IMR-90 (cell line): ENCODE measurements around the gene FGA. TPM values are rescaled to one million over a fixed set of nuclear protein-coding genes. Genes with fewer than 3 reads are reported as not detected.

Experiments
- ATAC-seq: fragments of 200-7000 bp; cut with Tn5 transposase; 2 replicates; pipeline ENCODE4 v1.9.1; 2020; ENCODE audit warnings: low read depth, mild to moderate bottlenecking, moderate library complexity
- BruUV-seq: library from RNA; stranded (reverse); fragments of 400-500 nt; replicated peaks from 2 replicates; lab custom pipeline; 2021; lab: Mats Ljungman, UMichigan
- CTCF ChIA-PET: fragments of 300-600 bp; formaldehyde crosslinking; extraction: SDS; loops from one replicate; lab custom pipeline; 2021; ENCODE audit warnings: antibody characterized with exemption; lab: Yijun Ruan, JAX
- POLR2A ChIA-PET: fragments of 300-600 bp; sonication (Branson Sonifier 250); formaldehyde crosslinking; loops from one replicate; lab custom pipeline; 2022; ENCODE audit warnings: antibody characterized with exemption; ENCODE audit not compliant: unreplicated experiment; lab: Charles Lee
- DNase-seq: peaks from one replicate; pipeline ENCODE4 v3.0.0; 2013
- H2AFZ ChIP-seq: replicated peaks from 2 replicates; pipeline ENCODE3; 2013; ENCODE audit warnings: low read length, mild to moderate bottlenecking; ENCODE audit not compliant: poor library complexity
- H2AK5ac ChIP-seq: 2 replicates; pipeline ENCODE4 v1.6.1; 2013; ENCODE audit warnings: low read depth, low read length, inconsistent platforms
- H2AK9ac ChIP-seq: replicated peaks from 2 replicates; pipeline ENCODE3; 2013; ENCODE audit warnings: mild to moderate bottlenecking, low read depth, low read length, moderate library complexity; ENCODE audit not compliant: poor library complexity
- H2BK120ac ChIP-seq: 2 replicates; pipeline ENCODE4 v1.6.1; 2013; ENCODE audit warnings: low read depth, low read length, inconsistent platforms
- H2BK15ac ChIP-seq: 3 replicates; pipeline ENCODE4 v1.6.1; 2013; ENCODE audit warnings: low read depth, low read length, inconsistent platforms
- H2BK20ac ChIP-seq: 2 replicates; pipeline ENCODE4 v1.6.1; 2013; ENCODE audit warnings: low read depth, mild to moderate bottlenecking, inconsistent platforms, low read length, moderate library complexity
- H2BK5ac ChIP-seq: 2 replicates; pipeline ENCODE4 v1.6.1; 2013; ENCODE audit warnings: mild to moderate bottlenecking, low read depth, low read length, inconsistent platforms; ENCODE audit not compliant: poor library complexity, severe bottlenecking
- H3K14ac ChIP-seq: replicated peaks from 2 replicates; pipeline ENCODE4 v1.6.1; 2013; ENCODE audit warnings: low read depth, low read length, inconsistent platforms
- H3K18ac ChIP-seq: 2 replicates; pipeline ENCODE4 v1.6.1; 2013; ENCODE audit warnings: low read depth, low read length, control low read depth
- H3K23ac ChIP-seq: 2 replicates; pipeline ENCODE4 v1.6.1; 2013; ENCODE audit warnings: low read depth, low read length, inconsistent platforms
- H3K27ac ChIP-seq: 2 replicates; pipeline ENCODE4 v1.5.1; 2013; ENCODE audit warnings: mild to moderate bottlenecking, control low read depth, low read length; ENCODE audit not compliant: insufficient read depth
- H3K27me3 ChIP-seq: 2 replicates; pipeline ENCODE4 v1.6.1; 2013; ENCODE audit warnings: low read length; ENCODE audit not compliant: control insufficient read depth, insufficient read depth
- H3K36me3 ChIP-seq: 2 replicates; pipeline ENCODE4 v1.6.1; 2013; ENCODE audit warnings: low read length, mixed read lengths; ENCODE audit not compliant: control insufficient read depth, insufficient read depth
- H3K4ac ChIP-seq: 2 replicates; pipeline ENCODE4 v1.6.1; 2013; ENCODE audit warnings: low read depth, low read length, inconsistent platforms
- H3K4me1 ChIP-seq: 2 replicates; pipeline ENCODE4 v1.6.1; 2013; ENCODE audit warnings: low read length, mixed read lengths; ENCODE audit not compliant: control insufficient read depth, insufficient read depth
- H3K4me2 ChIP-seq: 2 replicates; pipeline ENCODE4 v1.6.1; 2013; ENCODE audit warnings: low read depth, mild to moderate bottlenecking, control low read depth, low read length, moderate library complexity
- H3K4me3 ChIP-seq: 2 replicates; pipeline ENCODE4 v1.5.1; 2013; ENCODE audit warnings: low read depth, mild to moderate bottlenecking, control low read depth, low read length, moderate library complexity; ENCODE audit not compliant: insufficient read depth
- H3K56ac ChIP-seq: 2 replicates; pipeline ENCODE4 v1.6.1; 2013; ENCODE audit warnings: low read length, inconsistent platforms; ENCODE audit not compliant: insufficient read depth; ENCODE audit errors: extremely low read depth
- H3K79me1 ChIP-seq, 2 experiments: 2 replicates each; pipeline ENCODE4 v1.6.1; 2013; ENCODE audit warnings: low read length in 2 of 2, inconsistent platforms in 1 of 2, low read depth in 1 of 2
- H3K9ac ChIP-seq: 2 replicates; pipeline ENCODE4 v1.6.1; 2013; ENCODE audit warnings: low read depth, low read length, control low read depth
- H3K9me1 ChIP-seq: 2 replicates; pipeline ENCODE4 v1.6.1; 2013; ENCODE audit warnings: low read length, inconsistent platforms; ENCODE audit not compliant: insufficient read depth
- H3K9me3 ChIP-seq: 2 replicates; pipeline ENCODE4 v1.6.1; 2013; ENCODE audit warnings: low read length; ENCODE audit not compliant: control insufficient read depth, insufficient read depth
- H4K20me1 ChIP-seq: 2 replicates; pipeline ENCODE4 v1.6.1; 2013; ENCODE audit warnings: low read length, inconsistent platforms; ENCODE audit not compliant: insufficient read depth
- H4K5ac ChIP-seq: 2 replicates; pipeline ENCODE4 v1.6.1; 2013; ENCODE audit warnings: mild to moderate bottlenecking, low read depth, low read length, control low read depth
- H4K8ac ChIP-seq, 2 experiments: 2 replicates each; pipeline ENCODE4 v1.6.1; 2013; ENCODE audit warnings: low read depth in 2 of 2, low read length in 2 of 2, control low read depth in 1 of 2, inconsistent platforms in 1 of 2
- H4K91ac ChIP-seq: 2 replicates; pipeline ENCODE4 v1.6.1; 2013; ENCODE audit warnings: low read depth, low read length, inconsistent platforms; ENCODE audit not compliant: insufficient read depth
- BHLHE40 ChIP-seq: fragments of 150-350 bp; IDR thresholded peaks from 2 replicates; pipeline ENCODE4 v1.6.1; 2016; ENCODE audit warnings: mild to moderate bottlenecking, low read depth, low read length
- CEBPB ChIP-seq: IDR thresholded peaks from 2 replicates; pipeline ENCODE4 v1.6.1; 2012; ENCODE audit warnings: low read depth, low read length, improper control_type of control experiment
- CHD1 ChIP-seq: IDR thresholded peaks from 2 replicates; pipeline ENCODE4 v1.6.1; 2012; ENCODE audit warnings: low read depth, low read length, improper control_type of control experiment
- FOS ChIP-seq: fragments of 150-350 bp; IDR thresholded peaks from 2 replicates; pipeline ENCODE4 v1.6.1; 2016; ENCODE audit warnings: low read depth, low read length
- MAFK ChIP-seq: IDR thresholded peaks from 2 replicates; pipeline ENCODE4 v1.6.1; 2012; ENCODE audit warnings: low read depth, low read length, improper control_type of control experiment
- MAZ ChIP-seq: IDR thresholded peaks from 2 replicates; pipeline ENCODE4 v1.6.1; 2012; ENCODE audit warnings: low read depth, mild to moderate bottlenecking, low read length, improper control_type of control experiment, moderate library complexity, borderline replicate concordance
- MXI1 ChIP-seq: IDR thresholded peaks from 2 replicates; pipeline ENCODE4 v1.6.1; 2012; ENCODE audit warnings: low read depth, mild to moderate bottlenecking, low read length, moderate library complexity, borderline replicate concordance
- NFE2L2 ChIP-seq: fragments of 150-350 bp; IDR thresholded peaks from 2 replicates; pipeline ENCODE4 v1.6.1; 2016; ENCODE audit warnings: low read depth, mild to moderate bottlenecking, low read length
- POLR2A ChIP-seq: IDR thresholded peaks from 2 replicates; pipeline ENCODE4 v1.6.1; 2012; ENCODE audit warnings: mild to moderate bottlenecking, low read depth, low read length
- RAD21 ChIP-seq: IDR thresholded peaks from 2 replicates; pipeline ENCODE4 v1.6.1; 2012; ENCODE audit warnings: low read length, improper control_type of control experiment
- RCOR1 ChIP-seq: IDR thresholded peaks from 2 replicates; pipeline ENCODE4 v1.6.1; 2012; ENCODE audit warnings: mild to moderate bottlenecking, low read length, improper control_type of control experiment; ENCODE audit not compliant: insufficient replicate concordance
- RFX5 ChIP-seq: IDR thresholded peaks from 2 replicates; pipeline ENCODE4 v1.8.0; 2012; ENCODE audit warnings: low read depth, mild to moderate bottlenecking, low read length, moderate library complexity
- SMC3 ChIP-seq: fragments of 150-350 bp; IDR thresholded peaks from 2 replicates; pipeline ENCODE4 v1.6.1; 2016; ENCODE audit warnings: low read depth, mild to moderate bottlenecking, antibody characterized with exemption, low read length, moderate library complexity
- WGBS, 2 experiments: methylation state at CpG; one replicate each; pipeline versions ENCODE4 v1.1.5 to v1.1.7; 2013; ENCODE audit warnings: missing lambda C conversion rate in 2 of 2; ENCODE audit not compliant: insufficient read length in 1 of 2; ENCODE audit errors: extremely low coverage in 2 of 2; 5-methylcytosine and 5-hydroxymethylcytosine counted together
- dilution Hi-C: fragments of 300-500 bp; cut with HindIII; formaldehyde crosslinking; loops from one replicate; pipeline ENCODE4 v1.14.3; 2018; ENCODE audit warnings: low sequenced_read_pairs; ENCODE audit not compliant: unreplicated experiment
- in situ Hi-C: fragments of 300-500 bp; cut with MboI; formaldehyde crosslinking; loops from 3 replicates; pipeline ENCODE4 v1.14.3; 2019; ENCODE audit warnings: low sequenced_read_pairs, inconsistent platforms, mixed read lengths
- intact Hi-C: fragments of 100-400 bp; cut with micrococcal nuclease; formaldehyde crosslinking; loops from 2 replicates; pipeline ENCODE4 v1.10.0; 2022
- polyA plus RNA-seq, 3 experiments: library from polyadenylated mRNA; depleted of rRNA; stranded (reverse); fragments of >200 nt; gene quantifications; 2 replicates each; pipeline ENCODE4 v1.2.3, GENCODE V29; 2012; ENCODE audit warnings: low replicate concordance in 1 of 3
- total RNA-seq: library from RNA; depleted of rRNA; stranded (reverse); fragments of >200 nt; gene quantifications from 2 replicates; pipeline ENCODE4 v1.2.3, GENCODE V29; 2012
- TF ChIP-seq, protein P1 (sequence below): conservative IDR thresholded peaks from 2 replicates; pipeline ENCODE4 v1.5.1; 2012; ENCODE audit warnings: mild to moderate bottlenecking, low read depth, low read length, improper control_type of control experiment
- TF ChIP-seq, protein P2 (sequence below): fragments of 150-350 bp; IDR thresholded peaks from 2 replicates; pipeline ENCODE4 v1.6.1; 2017; ENCODE audit warnings: mild to moderate bottlenecking, antibody characterized with exemption, low read length, low read depth
- TF ChIP-seq, protein P3 (sequence below): fragments of 150-350 bp; IDR thresholded peaks from 2 replicates; pipeline ENCODE4 v1.6.1; 2016; ENCODE audit warnings: low read depth, mild to moderate bottlenecking, low read length, moderate library complexity, borderline replicate concordance

FGA gene
- total and polyA plus RNA-seq, 2 of the 4 experiments (the other 2 are of a cell fraction): not detected

DNA sequence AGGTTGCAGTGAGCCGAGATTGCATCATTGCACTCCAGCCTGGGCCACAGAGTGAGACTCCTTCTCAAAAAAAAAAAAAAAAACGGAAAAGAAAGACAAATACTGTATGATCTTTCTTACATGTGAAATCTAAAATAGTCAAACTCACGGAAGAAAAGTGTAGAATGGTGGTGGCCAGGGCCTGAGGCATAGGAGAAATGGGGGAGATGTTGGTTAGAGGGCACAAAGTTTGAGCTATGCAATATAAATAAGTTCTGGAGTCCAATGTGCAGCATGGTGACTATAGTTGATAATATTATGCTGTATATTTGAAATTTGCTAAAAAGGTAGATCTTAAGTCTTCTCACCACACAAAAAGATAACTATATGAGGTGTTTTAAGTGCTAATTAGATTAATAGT is 1.3 kb upstream of the FGA start:
- H2BK5ac ChIP-seq: no peak overlapping the region
- no peak overlapping the region for H4K8ac ChIP-seq
- no peak overlapping the region for H3K14ac ChIP-seq
- H4K91ac ChIP-seq: no peak overlapping the region
- ATAC-seq (no peak), DNase-seq (no peak)
- no peaks in the 10 kb centered on the region for H3K27me3 ChIP-seq
- H3K4me3 ChIP-seq: no peak overlapping the region
- no peaks in the 10 kb centered on the region for H4K20me1 ChIP-seq
- H3K36me3 ChIP-seq: no peaks in the 10 kb centered on the region
- no peak overlapping the region for H3K18ac ChIP-seq
- WGBS, 2 experiments: no CpG with 5 or more reads among the region's 3 CpGs
- no peaks in the 10 kb centered on the region for H3K4me1 ChIP-seq
- no peak overlapping the region for H2AFZ ChIP-seq
- H3K4me2 ChIP-seq: no peak overlapping the region
- H2AK5ac ChIP-seq: no peak overlapping the region
- H3K23ac ChIP-seq: no peak overlapping the region
- H2BK120ac ChIP-seq: no peak overlapping the region
- in situ Hi-C loops: no loop called here
- no peaks in the 10 kb centered on the region for H3K9me1 ChIP-seq
- no peak overlapping the region for H4K5ac ChIP-seq
- no peak overlapping the region for H3K9ac ChIP-seq
- TF ChIP-seq MAZ (no peak), NFE2L2 (no peak), CHD1 (no peak), RFX5 (no peak), MXI1 (no peak), MAFK (no peak), POLR2A (no peak), SMC3 (no peak), BHLHE40 (no peak), RCOR1 (no peak), FOS (no peak), RAD21 (no peak), CEBPB (no peak)
- TF ChIP-seq, protein P1, sequence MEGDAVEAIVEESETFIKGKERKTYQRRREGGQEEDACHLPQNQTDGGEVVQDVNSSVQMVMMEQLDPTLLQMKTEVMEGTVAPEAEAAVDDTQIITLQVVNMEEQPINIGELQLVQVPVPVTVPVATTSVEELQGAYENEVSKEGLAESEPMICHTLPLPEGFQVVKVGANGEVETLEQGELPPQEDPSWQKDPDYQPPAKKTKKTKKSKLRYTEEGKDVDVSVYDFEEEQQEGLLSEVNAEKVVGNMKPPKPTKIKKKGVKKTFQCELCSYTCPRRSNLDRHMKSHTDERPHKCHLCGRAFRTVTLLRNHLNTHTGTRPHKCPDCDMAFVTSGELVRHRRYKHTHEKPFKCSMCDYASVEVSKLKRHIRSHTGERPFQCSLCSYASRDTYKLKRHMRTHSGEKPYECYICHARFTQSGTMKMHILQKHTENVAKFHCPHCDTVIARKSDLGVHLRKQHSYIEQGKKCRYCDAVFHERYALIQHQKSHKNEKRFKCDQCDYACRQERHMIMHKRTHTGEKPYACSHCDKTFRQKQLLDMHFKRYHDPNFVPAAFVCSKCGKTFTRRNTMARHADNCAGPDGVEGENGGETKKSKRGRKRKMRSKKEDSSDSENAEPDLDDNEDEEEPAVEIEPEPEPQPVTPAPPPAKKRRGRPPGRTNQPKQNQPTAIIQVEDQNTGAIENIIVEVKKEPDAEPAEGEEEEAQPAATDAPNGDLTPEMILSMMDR: no peak
- TF ChIP-seq, protein P2, sequence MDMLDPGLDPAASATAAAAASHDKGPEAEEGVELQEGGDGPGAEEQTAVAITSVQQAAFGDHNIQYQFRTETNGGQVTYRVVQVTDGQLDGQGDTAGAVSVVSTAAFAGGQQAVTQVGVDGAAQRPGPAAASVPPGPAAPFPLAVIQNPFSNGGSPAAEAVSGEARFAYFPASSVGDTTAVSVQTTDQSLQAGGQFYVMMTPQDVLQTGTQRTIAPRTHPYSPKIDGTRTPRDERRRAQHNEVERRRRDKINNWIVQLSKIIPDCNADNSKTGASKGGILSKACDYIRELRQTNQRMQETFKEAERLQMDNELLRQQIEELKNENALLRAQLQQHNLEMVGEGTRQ: no peak
- TF ChIP-seq, protein P3, sequence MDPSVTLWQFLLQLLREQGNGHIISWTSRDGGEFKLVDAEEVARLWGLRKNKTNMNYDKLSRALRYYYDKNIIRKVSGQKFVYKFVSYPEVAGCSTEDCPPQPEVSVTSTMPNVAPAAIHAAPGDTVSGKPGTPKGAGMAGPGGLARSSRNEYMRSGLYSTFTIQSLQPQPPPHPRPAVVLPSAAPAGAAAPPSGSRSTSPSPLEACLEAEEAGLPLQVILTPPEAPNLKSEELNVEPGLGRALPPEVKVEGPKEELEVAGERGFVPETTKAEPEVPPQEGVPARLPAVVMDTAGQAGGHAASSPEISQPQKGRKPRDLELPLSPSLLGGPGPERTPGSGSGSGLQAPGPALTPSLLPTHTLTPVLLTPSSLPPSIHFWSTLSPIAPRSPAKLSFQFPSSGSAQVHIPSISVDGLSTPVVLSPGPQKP: no peak
- no peak overlapping the region for H2BK15ac ChIP-seq
- intact Hi-C loops: no loop called here
- no TSS peak for BruUV-seq
- H3K9me3 ChIP-seq: no peaks in the 10 kb centered on the region
- H3K79me1 ChIP-seq: no peaks in the 10 kb centered on the region
- CTCF ChIA-PET: no interaction called here
- POLR2A ChIA-PET: no interaction called here
- dilution Hi-C loops: no loop called here
- H2BK20ac ChIP-seq: no peak overlapping the region
- H3K4ac ChIP-seq: no peak overlapping the region
- H3K27ac ChIP-seq: no peak overlapping the region
- H3K56ac ChIP-seq: no peak overlapping the region
- H2AK9ac ChIP-seq: no peak overlapping the region
